Naive thymus-derived CD8-positive, alpha-beta T cell (primary cell): ENCODE results near the gene RIPK3. TPM values are rescaled to one million over a fixed set of nuclear protein-coding genes. Genes with fewer than 3 reads are reported as not detected.
"Not testable (repeated sequence)": the region's sequence is repeated elsewhere in the genome, so short reads cannot be mapped to it uniquely, and the experiment has no call there.

Experiments used
- ATAC-seq, 2 donors: fragments of 150-1000 bp; cut with Tn5 transposase in 1 of 2; sonication (Bioruptor Pico), chemical (Tn5 transposase) in 1 of 2; 1 replicate in 1 of 2; 2 replicates in 1 of 2; pipeline ENCODE4 v1.10.0; 2021; ENCODE audit warnings: mild to moderate bottlenecking in 2 of 2, moderate library complexity in 2 of 2
- POLR2A ChIA-PET: fragments of 350-600 bp; sonication (Branson Sonifier 250); formaldehyde crosslinking; loops from one replicate; lab custom pipeline; 2021; ENCODE audit warnings: antibody characterized with exemption; lab: Charles Lee
- DNase-seq, 10 donors: peaks; one replicate each; pipeline versions ENCODE4 v3.0.0 to v3.0.0-alpha.2; 2020 to 2022
- H3K27ac Mint-ChIP-seq, 10 donors: one replicate each; pipeline ENCODE4 v1.8.0; 2020 to 2022; ENCODE audit warnings: mild to moderate bottlenecking in 10 of 10, mixed read lengths in 10 of 10, moderate library complexity in 4 of 10, inconsistent platforms in 1 of 10
- H3K27me3 Mint-ChIP-seq, 5 donors: one replicate each; pipeline ENCODE4 v1.8.0; 2021 to 2022; ENCODE audit warnings: mixed read lengths in 5 of 5
- H3K36me3 Mint-ChIP-seq, 3 donors: one replicate each; pipeline ENCODE4 v1.8.0; 2020 to 2022; ENCODE audit warnings: mixed read lengths in 3 of 3, mild to moderate bottlenecking in 2 of 3, inconsistent platforms in 1 of 3
- H3K4me1 Mint-ChIP-seq, 4 donors: one replicate each; pipeline ENCODE4 v1.8.0; 2021 to 2022; ENCODE audit warnings: mixed read lengths in 4 of 4
- H3K4me3 Mint-ChIP-seq, 10 donors: one replicate each; pipeline ENCODE4 v1.8.0; 2020 to 2022; ENCODE audit warnings: mild to moderate bottlenecking in 10 of 10, mixed read lengths in 10 of 10, moderate library complexity in 6 of 10, inconsistent platforms in 1 of 10
- H3K9me3 Mint-ChIP-seq, 9 donors: one replicate each; pipeline ENCODE4 v1.8.0; 2020 to 2022; ENCODE audit warnings: mixed read lengths in 9 of 9, mild to moderate bottlenecking in 3 of 9, inconsistent platforms in 1 of 9, moderate library complexity in 1 of 9
- polyA plus RNA-seq, 3 donors: library from polyadenylated mRNA; unstranded; fragments of 300-500 nt; fragmentation: Illumina TruSeq; gene quantifications; one replicate each; pipeline ENCODE4 v1.2.3, GENCODE V29; 2021
- total RNA-seq, 8 experiments: library from RNA in 2 of 8; stranded (reverse) in 2 of 8; gene quantifications; one replicate each; pipeline ENCODE4 v1.2.3 and lab custom pipeline; 2021 to 2026

Gene RIPK3
- total and polyA plus RNA-seq, 5 experiments from 2014 or later, result 5.3 to 35.8 (median 11.1) TPM

DNA sequence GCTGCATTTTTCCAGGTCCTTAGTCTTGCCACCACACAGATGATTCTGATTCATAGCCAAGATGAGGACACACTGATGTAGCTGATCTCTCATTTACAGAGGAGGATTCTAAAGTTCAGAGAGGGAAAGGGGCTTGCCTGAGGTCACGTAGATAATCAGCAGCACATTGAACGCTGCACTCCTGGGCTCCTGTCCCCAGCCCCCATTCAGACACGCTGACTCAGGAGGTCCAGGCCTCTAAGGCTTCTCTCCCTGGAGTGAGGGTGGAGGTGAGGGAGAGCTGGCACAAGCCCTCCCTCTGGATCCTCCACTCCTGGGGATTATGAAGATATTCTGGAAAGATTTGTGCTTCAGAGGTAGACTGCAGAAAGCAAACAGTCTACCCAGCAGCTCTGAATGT, 38.5 kb upstream of the RIPK3 start:
- H3K4me1 Mint-ChIP-seq, result no peaks in the 10 kb centered on the region
- no peak for ATAC-seq
- no peak for DNase-seq
- POLR2A ChIA-PET, result interaction anchor here (1.0 to 1.6 kb wide), 2 partner anchors 10 to 39 kb away, joined by 3 read pairs; partner anchors contain the start of gene NFATC4
- H3K4me3 Mint-ChIP-seq, result no peak overlapping the region
- peaks cover 0 to 11% (median 7%) of the 10 kb centered on the region in 5 donors for H3K27me3 Mint-ChIP-seq
- no peak overlapping the region for H3K27ac Mint-ChIP-seq
- no peaks in the 10 kb centered on the region for H3K9me3 Mint-ChIP-seq
- no peaks in the 10 kb centered on the region for H3K36me3 Mint-ChIP-seq

DNA sequence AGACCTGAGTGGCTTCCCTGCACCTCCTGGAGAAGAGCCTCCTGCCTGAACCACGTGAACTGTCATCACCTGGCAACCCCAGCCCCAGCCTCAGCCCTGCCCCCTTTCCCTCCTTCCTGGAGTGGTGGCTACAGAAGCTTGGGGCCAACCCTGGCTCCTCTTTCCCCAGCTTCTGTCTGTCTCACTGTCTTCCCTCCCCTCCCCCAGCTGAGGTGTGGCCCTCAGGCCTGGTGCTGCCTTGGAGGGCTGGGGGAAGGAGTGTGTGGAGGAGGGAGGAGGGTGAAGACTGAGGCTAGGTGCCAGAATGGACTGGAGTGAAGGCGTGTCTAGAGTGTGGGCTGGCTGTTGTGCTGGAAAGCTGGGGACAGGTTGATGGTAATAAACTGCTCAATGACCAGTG, 37.9 kb upstream of the RIPK3 start:
- Mint-ChIP-seq H3K9me3 (no peaks in the 10 kb centered on the region), H3K4me3 (no peak overlapping the region), H3K27me3 (peaks cover 0 to 11% (median 7%) of the 10 kb centered on the region in 5 donors), H3K4me1 (no peaks in the 10 kb centered on the region), H3K36me3 (no peaks in the 10 kb centered on the region), H3K27ac (peak overlapping the region in 1 of 10 donors; percentile 44)
- ATAC-seq (no peak), DNase-seq (no peak)
- POLR2A ChIA-PET, result interaction anchor here (0.7 to 1.6 kb wide), 2 partner anchors 12 to 38 kb away, joined by 3 read pairs; no protein-coding TSS in a partner anchor

DNA sequence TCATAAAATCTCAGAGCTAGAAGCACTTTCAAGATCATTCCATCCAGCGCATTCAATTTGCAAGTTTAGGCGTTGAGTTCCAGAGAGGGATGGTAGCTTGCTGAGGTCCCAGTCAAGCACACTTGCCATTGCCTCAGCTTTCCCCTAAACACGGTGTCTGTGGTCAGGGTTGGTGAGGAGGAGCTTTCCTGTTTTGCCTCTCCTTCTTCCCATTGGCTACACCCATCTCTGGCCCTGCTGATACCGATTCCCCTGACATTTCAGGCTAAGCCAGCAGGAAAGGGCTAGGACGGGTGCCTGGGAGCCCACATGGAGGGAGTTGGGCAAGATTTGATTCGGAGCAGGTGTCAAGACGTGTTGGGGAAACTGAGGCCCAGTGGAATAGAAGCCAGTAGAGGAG, 37.3 kb upstream of the RIPK3 start:
- POLR2A ChIA-PET, result interaction anchor here (1.6 kb wide), 1 partner anchor 38 kb away, joined by 3 read pairs; no protein-coding TSS in a partner anchor
- Mint-ChIP-seq H3K27ac (no peak overlapping the region), H3K36me3 (no peaks in the 10 kb centered on the region), H3K27me3 (peaks cover 0 to 10% (median 7%) of the 10 kb centered on the region in 5 donors), H3K9me3 (no peaks in the 10 kb centered on the region), H3K4me1 (no peaks in the 10 kb centered on the region), H3K4me3 (no peak overlapping the region)
- no peak for DNase-seq
- ATAC-seq, result no peak

DNA sequence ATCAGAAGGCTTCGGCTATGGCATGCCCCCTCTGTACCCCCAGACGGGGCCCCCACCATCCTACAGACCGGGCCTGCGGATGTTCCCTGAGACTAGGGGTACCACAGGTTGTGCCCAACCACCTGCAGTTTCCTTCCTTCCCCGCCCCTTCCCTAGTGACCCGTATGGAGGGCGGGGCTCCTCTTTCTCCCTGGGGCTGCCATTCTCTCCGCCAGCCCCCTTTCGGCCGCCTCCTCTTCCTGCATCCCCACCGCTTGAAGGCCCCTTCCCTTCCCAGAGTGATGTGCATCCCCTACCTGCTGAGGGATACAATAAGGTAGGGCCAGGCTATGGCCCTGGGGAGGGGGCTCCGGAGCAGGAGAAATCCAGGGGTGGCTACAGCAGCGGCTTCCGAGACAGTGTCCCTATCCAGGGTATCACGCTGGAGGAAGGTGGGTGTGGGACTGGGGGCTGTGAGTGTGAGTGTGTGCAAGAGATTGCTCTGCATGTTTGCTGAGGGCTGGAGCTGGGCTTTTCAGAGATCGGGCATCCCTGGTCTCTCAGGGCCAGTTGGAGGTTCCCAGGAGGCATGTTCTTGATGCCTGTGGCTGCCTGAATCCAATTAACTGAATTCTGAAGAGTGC, 36.8 kb upstream of the RIPK3 start:
- ATAC-seq, result no peak
- H3K4me1 Mint-ChIP-seq, result no peaks in the 10 kb centered on the region
- no peaks in the 10 kb centered on the region for H3K36me3 Mint-ChIP-seq
- H3K27ac Mint-ChIP-seq, result no peak overlapping the region
- H3K4me3 Mint-ChIP-seq, result no peak overlapping the region
- H3K27me3 Mint-ChIP-seq, result peaks cover 0 to 9% (median 7%) of the 10 kb centered on the region in 5 donors
- H3K9me3 Mint-ChIP-seq, result no peaks in the 10 kb centered on the region
- DNase-seq, result no peak
- POLR2A ChIA-PET, result interaction anchor here (1.6 kb wide), 1 partner anchor 37 kb away, joined by 3 read pairs; no protein-coding TSS in a partner anchor

DNA sequence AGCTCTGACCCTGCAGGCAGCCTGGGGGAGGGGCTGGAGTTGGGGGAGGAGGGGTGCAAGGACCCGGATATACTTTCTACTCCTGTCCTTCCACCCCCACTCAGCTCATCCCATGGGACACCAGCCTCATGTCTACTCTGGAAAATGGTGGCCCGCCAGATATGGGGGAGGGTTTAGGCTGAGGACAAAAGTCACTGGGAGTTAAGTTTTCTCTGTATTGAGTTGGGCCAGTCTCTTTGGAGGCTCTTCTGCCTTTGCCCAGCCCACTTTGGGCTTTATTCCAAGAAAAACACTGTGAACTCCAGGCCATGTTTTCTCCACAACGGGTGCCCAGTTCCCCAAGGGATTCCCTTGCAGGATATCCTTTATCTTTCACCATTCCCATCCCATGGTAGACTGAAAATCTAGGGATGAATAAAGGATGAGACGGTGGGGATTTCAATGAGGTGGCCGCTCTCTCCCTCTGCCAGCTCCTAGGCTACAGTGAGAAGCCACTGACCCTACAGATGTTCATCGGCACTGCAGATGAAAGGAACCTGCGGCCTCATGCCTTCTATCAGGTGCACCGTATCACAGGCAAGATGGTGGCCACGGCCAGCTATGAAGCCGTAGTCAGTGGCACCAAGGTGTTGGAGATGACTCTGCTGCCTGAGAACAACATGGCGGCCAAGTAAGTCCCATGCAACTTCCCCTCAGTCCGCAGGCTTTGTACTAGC, 33.1 kb upstream of the RIPK3 start:
- DNase-seq (no peak), ATAC-seq (no peak)
- Mint-ChIP-seq H3K27ac (no peak overlapping the region), H3K36me3 (no peaks in the 10 kb centered on the region), H3K9me3 (no peaks in the 10 kb centered on the region), H3K27me3 (peaks cover 4 to 16% (median 12%) of the 10 kb centered on the region in 5 donors), H3K4me1 (peaks cover 0 to 15% (median 6%) of the 10 kb centered on the region in 4 donors), H3K4me3 (no peak overlapping the region)
- POLR2A ChIA-PET, result no interaction called here

DNA sequence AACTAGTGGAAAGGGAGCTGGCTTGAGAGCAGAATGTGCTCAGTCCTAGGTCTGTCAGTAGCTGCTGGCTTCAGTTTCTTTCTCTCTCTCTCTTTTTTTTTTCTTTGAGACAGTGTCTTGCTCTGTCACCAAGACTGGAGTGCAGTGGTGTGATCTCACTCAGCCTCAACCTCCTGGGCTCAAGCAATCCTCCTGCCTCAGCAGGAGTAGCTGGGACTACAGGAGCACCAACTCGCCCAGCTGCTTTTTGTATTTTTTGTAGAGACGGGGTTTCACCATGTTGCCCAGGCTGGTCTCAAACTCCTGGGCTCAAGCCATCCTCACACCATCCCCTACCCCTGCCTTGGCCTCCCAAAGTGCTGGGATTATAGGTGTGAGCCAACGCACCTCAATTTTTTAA, 31.8 kb upstream of the RIPK3 start:
- DNase-seq, POLR2A ChIA-PET, H3K4me3 Mint-ChIP-seq, H3K27ac Mint-ChIP-seq, H3K9me3 Mint-ChIP-seq, ATAC-seq, H3K36me3 Mint-ChIP-seq: not testable (repeated sequence)
- Mint-ChIP-seq H3K4me1 (peaks cover 6 to 28% (median 18%) of the 10 kb centered on the region in 4 donors), H3K27me3 (peaks cover 14 to 26% (median 25%) of the 10 kb centered on the region in 5 donors)

DNA sequence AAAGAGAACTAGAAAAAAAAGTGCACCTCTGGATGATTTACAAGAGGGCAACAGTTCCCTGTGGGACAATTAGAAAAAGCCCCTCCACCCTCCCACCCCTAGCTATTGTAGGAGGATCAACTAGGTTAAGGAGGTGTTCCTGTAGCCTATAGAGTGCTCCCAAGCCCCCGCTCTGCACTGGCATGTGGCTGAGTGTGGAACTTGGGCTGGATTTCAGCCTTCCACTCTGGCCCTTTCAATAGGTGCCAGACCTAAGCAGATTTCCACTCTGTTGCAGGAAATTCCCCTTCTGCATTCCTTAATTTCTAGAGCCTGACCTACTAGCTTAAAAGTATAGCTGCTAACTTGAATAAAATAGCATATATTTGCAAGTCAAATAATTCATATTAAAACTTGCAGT, 31.0 kb upstream of the RIPK3 start:
- no peak for DNase-seq
- Mint-ChIP-seq H3K27me3 (peaks cover 16 to 33% (median 28%) of the 10 kb centered on the region in 5 donors), H3K9me3 (no peaks in the 10 kb centered on the region), H3K36me3 (no peaks in the 10 kb centered on the region), H3K4me3 (no peak overlapping the region), H3K27ac (no peak overlapping the region), H3K4me1 (peaks cover 9 to 35% (median 21%) of the 10 kb centered on the region in 4 donors)
- ATAC-seq, result no peak
- POLR2A ChIA-PET, result interaction anchor here (0.9 kb wide), 1 partner anchor 37 kb away, joined by 3 read pairs; no protein-coding TSS in a partner anchor

DNA sequence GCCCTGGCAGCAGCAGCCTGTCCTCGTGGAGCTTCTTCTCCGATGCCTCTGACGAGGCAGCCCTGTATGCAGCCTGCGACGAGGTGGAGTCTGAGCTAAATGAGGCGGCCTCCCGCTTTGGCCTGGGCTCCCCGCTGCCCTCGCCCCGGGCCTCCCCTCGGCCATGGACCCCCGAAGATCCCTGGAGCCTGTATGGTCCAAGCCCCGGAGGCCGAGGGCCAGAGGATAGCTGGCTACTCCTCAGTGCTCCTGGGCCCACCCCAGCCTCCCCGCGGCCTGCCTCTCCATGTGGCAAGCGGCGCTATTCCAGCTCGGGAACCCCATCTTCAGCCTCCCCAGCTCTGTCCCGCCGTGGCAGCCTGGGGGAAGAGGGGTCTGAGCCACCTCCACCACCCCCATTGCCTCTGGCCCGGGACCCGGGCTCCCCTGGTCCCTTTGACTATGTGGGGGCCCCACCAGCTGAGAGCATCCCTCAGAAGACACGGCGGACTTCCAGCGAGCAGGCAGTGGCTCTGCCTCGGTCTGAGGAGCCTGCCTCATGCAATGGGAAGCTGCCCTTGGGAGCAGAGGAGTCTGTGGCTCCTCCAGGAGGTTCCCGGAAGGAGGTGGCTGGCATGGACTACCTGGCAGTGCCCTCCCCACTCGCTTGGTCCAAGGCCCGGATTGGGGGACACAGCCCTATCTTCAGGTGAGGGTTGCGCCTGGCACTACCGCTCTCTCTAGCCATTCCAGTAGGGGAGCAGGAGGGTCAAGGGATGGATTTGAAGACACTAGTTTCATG, 30.3 kb upstream of the RIPK3 start:
- peaks cover 22 to 40% (median 31%) of the 10 kb centered on the region in 5 donors for H3K27me3 Mint-ChIP-seq
- H3K36me3 Mint-ChIP-seq, result no peaks in the 10 kb centered on the region
- POLR2A ChIA-PET, result interaction anchor here (0.9 kb wide), 1 partner anchor 37 kb away, joined by 3 read pairs; no protein-coding TSS in a partner anchor
- ATAC-seq, result no peak
- no peak overlapping the region for H3K4me3 Mint-ChIP-seq
- peaks cover 14 to 41% (median 26%) of the 10 kb centered on the region in 4 donors for H3K4me1 Mint-ChIP-seq
- H3K9me3 Mint-ChIP-seq, result no peaks in the 10 kb centered on the region
- no peak overlapping the region for H3K27ac Mint-ChIP-seq
- no peak for DNase-seq

DNA sequence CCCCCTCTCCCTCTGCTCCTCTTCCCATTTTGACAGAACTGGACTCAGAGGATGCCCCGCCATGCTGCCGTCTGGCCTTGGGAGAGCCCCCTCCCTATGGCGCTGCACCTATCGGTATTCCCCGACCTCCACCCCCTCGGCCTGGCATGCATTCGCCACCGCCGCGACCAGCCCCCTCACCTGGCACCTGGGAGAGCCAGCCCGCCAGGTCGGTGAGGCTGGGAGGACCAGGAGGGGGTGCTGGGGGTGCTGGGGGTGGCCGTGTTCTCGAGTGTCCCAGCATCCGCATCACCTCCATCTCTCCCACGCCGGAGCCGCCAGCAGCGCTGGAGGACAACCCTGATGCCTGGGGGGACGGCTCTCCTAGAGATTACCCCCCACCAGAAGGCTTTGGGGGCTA, 29.7 kb upstream of the RIPK3 start:
- no peak for ATAC-seq
- Mint-ChIP-seq H3K36me3 (no peaks in the 10 kb centered on the region), H3K4me1 (peaks cover 14 to 43% (median 26%) of the 10 kb centered on the region in 4 donors), H3K9me3 (no peaks in the 10 kb centered on the region), H3K27me3 (peaks cover 24 to 46% (median 31%) of the 10 kb centered on the region in 5 donors), H3K4me3 (peak overlapping the region in 9 of 10 donors; percentile 37 to 76 (median 71)), H3K27ac (no peak overlapping the region)
- no peak for DNase-seq
- POLR2A ChIA-PET, result no interaction called here

DNA sequence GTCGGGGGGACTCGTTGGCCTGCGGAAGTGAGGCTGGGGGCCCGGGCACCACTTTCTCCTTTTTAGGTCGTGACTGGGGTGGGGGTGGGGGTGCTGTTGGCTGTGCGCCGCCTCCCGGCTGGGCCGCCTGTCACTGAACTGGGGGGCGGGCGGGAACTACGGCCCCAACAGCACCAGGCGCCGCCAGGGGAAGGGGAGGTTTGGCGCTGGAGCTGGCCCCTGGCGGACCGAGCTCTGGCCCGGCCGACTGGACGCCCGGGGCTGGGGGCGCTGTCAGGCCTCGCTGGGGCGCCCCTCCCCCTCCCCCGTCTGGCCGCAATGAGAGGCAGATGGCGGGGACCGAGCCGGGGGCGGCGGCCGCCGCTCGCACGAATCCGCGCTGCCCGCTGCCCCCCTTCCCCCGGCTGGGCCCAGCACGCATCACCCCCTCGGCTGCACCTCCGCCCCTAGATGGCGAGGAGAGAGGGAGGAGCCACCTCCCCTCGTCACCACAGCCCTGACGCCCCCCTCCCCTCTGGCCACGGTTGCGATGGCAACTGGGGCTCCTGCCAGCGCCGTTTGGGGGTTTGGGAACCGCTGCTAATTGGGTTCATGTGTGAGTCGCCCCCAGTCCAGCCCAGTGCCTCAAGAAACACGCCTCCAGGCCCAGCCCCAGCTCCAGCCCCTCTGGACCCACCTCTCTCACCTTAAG, 28.9 kb upstream of the RIPK3 start:
- Mint-ChIP-seq H3K27ac (peak overlapping the region in 3 of 10 donors; percentile 17 to 62 (median 38)), H3K9me3 (no peaks in the 10 kb centered on the region), H3K4me1 (peaks cover 14 to 43% (median 26%) of the 10 kb centered on the region in 4 donors), H3K27me3 (peaks cover 23 to 46% (median 27%) of the 10 kb centered on the region in 5 donors), H3K36me3 (no peaks in the 10 kb centered on the region), H3K4me3 (peak overlapping the region; percentile 48 to 81 (median 70))
- ATAC-seq (peak; percentile 35 to 66), DNase-seq (peak in 8 of 10 donors; percentile 25 to 75 (median 54))
- POLR2A ChIA-PET, result interaction anchor here (1.0 to 1.4 kb wide), 3 partner anchors 10 to 61 kb away, joined by 3 read pairs; partner anchors contain the start of genes CBLN3 and KHNYN

DNA sequence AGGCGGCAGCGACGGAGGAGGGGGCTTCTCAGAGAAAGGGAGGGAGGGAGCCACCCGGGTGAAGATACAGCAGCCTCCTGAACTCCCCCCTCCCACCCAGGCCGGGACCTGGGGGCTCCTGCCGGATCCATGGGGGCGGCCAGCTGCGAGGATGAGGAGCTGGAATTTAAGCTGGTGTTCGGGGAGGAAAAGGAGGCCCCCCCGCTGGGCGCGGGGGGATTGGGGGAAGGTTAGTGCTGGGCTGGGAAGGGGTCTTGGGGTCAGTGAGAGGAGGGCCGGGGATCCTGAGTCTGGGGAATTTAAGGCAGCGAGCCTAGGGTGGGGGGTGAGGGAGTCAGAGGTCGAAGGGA, 28.4 kb upstream of the RIPK3 start:
- no peaks in the 10 kb centered on the region for H3K9me3 Mint-ChIP-seq
- H3K4me3 Mint-ChIP-seq, result peak overlapping the region in 9 of 10 donors; percentile 4 to 81 (median 62)
- no peak for ATAC-seq
- H3K27ac Mint-ChIP-seq, result peak overlapping the region in 1 of 10 donors; percentile 38
- POLR2A ChIA-PET, result interaction anchor here (1.0 to 1.4 kb wide), 3 partner anchors 10 to 62 kb away, joined by 3 read pairs; partner anchors contain the start of genes CBLN3 and KHNYN
- H3K36me3 Mint-ChIP-seq, result no peaks in the 10 kb centered on the region
- DNase-seq, result no peak
- H3K4me1 Mint-ChIP-seq, result peaks cover 14 to 43% (median 26%) of the 10 kb centered on the region in 4 donors
- H3K27me3 Mint-ChIP-seq, result peaks cover 23 to 48% (median 28%) of the 10 kb centered on the region in 5 donors
